GM12878 (cell line): Measurements from ENCODE around the gene CCDC127. TPM values are rescaled to one million over a fixed set of nuclear protein-coding genes. Genes with fewer than 3 reads are reported as not detected.
"Not testable (repeated sequence)": the region's sequence is repeated elsewhere in the genome, so short reads cannot be mapped to it uniquely, and the experiment has no call there.

Experiments used
- ATAC-seq: fragments of 200-7000 bp; cut with Tn5 transposase; 3 replicates; pipeline ENCODE4 v1.9.1; 2020; ENCODE audit warnings: mild to moderate bottlenecking, moderate library complexity
- BruUV-seq: library from RNA; stranded (reverse); fragments of 400-500 nt; replicated peaks from 2 replicates; lab custom pipeline; 2021; lab: Mats Ljungman, UMichigan
- CTCF ChIA-PET: fragments of 300-600 bp; sonication (Branson Sonifier 250); formaldehyde crosslinking; extraction: SDS; loops from one replicate; lab custom pipeline; 2021; ENCODE audit warnings: inconsistent platforms; lab: Yijun Ruan, JAX
- POLR2A ChIA-PET: fragments of 350-600 bp; formaldehyde crosslinking; extraction: SDS; loops from one replicate; lab custom pipeline; 2021; ENCODE audit warnings: inconsistent platforms; lab: Charles Lee
- RAD21 ChIA-PET: fragments of 300-600 bp; sonication (Branson Sonifier 250); formaldehyde crosslinking; loops from one replicate; lab custom pipeline; 2023; ENCODE audit warnings: antibody characterized with exemption; ENCODE audit not compliant: unreplicated experiment; lab: Charles Lee
- SMC1A ChIA-PET: fragments of 300-600 bp; sonication (Branson Sonifier 250); formaldehyde crosslinking; loops from one replicate; lab custom pipeline; 2023; ENCODE audit not compliant: unreplicated experiment, uncharacterized antibody; lab: Charles Lee
- DNase-seq: peaks from one replicate; pipeline ENCODE4 v3.0.0-alpha.2; 2011; ENCODE audit warnings: low read depth, low spot score
- FAIRE-seq: peaks from 3 replicates; lab custom pipeline; 2011; peaks lifted over from hg19 to GRCh38; lab: Jason Lieb, UNC
- H2AFZ ChIP-seq: 2 replicates; pipeline ENCODE4 v1.6.0; 2011; ENCODE audit warnings: low read depth, low read length, control low read depth; ENCODE audit not compliant: control insufficient read depth
- H3K27ac ChIP-seq: 2 replicates; pipeline ENCODE4 v1.5.1; 2011; ENCODE audit warnings: control low read depth; ENCODE audit not compliant: control insufficient read depth, insufficient read depth
- H3K27me3 ChIP-seq, 2 experiments: replicated peaks in 1 of 2; 2 replicates each; pipeline versions ENCODE4 v1.6.0 to v1.6.1; 2011; ENCODE audit warnings: low read length in 1 of 2; ENCODE audit not compliant: control insufficient read depth in 2 of 2, insufficient read depth in 2 of 2
- H3K36me3 ChIP-seq, 2 experiments: 2 replicates each; pipeline ENCODE4 v1.5.1; 2011; ENCODE audit warnings: low read length in 1 of 2; ENCODE audit not compliant: control insufficient read depth in 2 of 2, insufficient read depth in 2 of 2
- H3K4me1 ChIP-seq: 2 replicates; pipeline ENCODE4 v1.6.1; 2011; ENCODE audit warnings: mild to moderate bottlenecking, low read length, moderate library complexity, mixed read lengths; ENCODE audit not compliant: control insufficient read depth, insufficient read depth
- H3K4me2 ChIP-seq: 2 replicates; pipeline ENCODE4 v1.6.0; 2011; ENCODE audit warnings: control low read depth; ENCODE audit not compliant: control insufficient read depth, insufficient read depth
- H3K4me3 ChIP-seq: fragments of 200-600 bp; sonication (generic); 2 replicates; pipeline ENCODE4 v1.5.1; 2016
- H3K79me2 ChIP-seq: 2 replicates; pipeline ENCODE4 v1.6.0; 2011; ENCODE audit warnings: low read length; ENCODE audit not compliant: control insufficient read depth, insufficient read depth
- H3K9ac ChIP-seq: 2 replicates; pipeline ENCODE4 v1.8.0; 2011; ENCODE audit warnings: low read length, control low read depth, mixed read lengths; ENCODE audit not compliant: control insufficient read depth, insufficient read depth
- H3K9me3 ChIP-seq: replicated peaks from 3 replicates; pipeline ENCODE4 v1.5.1; 2011; ENCODE audit warnings: mild to moderate bottlenecking, low read length; ENCODE audit not compliant: control insufficient read depth, insufficient read depth
- H4K20me1 ChIP-seq: 2 replicates; pipeline ENCODE4 v1.6.0; 2011; ENCODE audit not compliant: control insufficient read depth, insufficient read depth
- EGR1 ChIP-seq, 2 experiments: IDR thresholded peaks; 1 replicate in 1 of 2; 2 replicates in 1 of 2; pipeline ENCODE4 v1.6.1; 2011 to 2012; ENCODE audit warnings: low read depth in 2 of 2, low read length in 2 of 2, borderline replicate concordance in 1 of 2, mild to moderate bottlenecking in 1 of 2, moderate library complexity in 1 of 2
- SP1 ChIP-seq: IDR thresholded peaks from one replicate; pipeline ENCODE4 v1.6.1; 2011; ENCODE audit warnings: low read depth, low read length
- WGBS: methylation state at CpG from one replicate; pipeline ENCODE4 v1.1.6; 2016; ENCODE audit warnings: low lambda C conversion rate; ENCODE audit not compliant: insufficient replicate concordance, insufficient coverage; ENCODE audit errors: missing lambda C conversion rate; 5-methylcytosine and 5-hydroxymethylcytosine counted together
- in situ Hi-C: fragments of 300-500 bp; cut with MboI; formaldehyde crosslinking; loops from 9 replicates; pipeline ENCODE4 v1.14.3; 2018; ENCODE audit warnings: mixed read lengths
- intact Hi-C: fragments of 100-400 bp; cut with micrococcal nuclease; formaldehyde crosslinking; loops from one replicate; pipeline ENCODE4 v1.14.2; 2022; ENCODE audit not compliant: unreplicated experiment
- polyA plus RNA-seq, 11 experiments: library from polyadenylated mRNA; depleted of rRNA in 4 of 11; unstranded in 6 of 11; stranded (reverse) in 5 of 11; fragments of >200 nt; fragmentation: Nextera tagmentation in 4 of 11; fragmentation: Illumina TruSeq in 1 of 11; extraction: Ambion mirVana in 4 of 11; extraction: Trizol in 1 of 11; gene quantifications; 1 replicate in 1 of 11; 2 replicates in 10 of 11; pipeline versions ENCODE4 v1.2.1 to v1.2.3, GENCODE V29; 2011 to 2016; ENCODE audit warnings: inconsistent platforms in 2 of 11, missing spikeins in 2 of 11, low read depth in 1 of 11
- total RNA-seq, 4 experiments: library from RNA; depleted of rRNA in 3 of 4; stranded (reverse); fragments of >200 nt in 3 of 4; fragmentation: Illumina TruSeq in 1 of 4; extraction: Trizol in 1 of 4; gene quantifications; 2 replicates each; pipeline versions ENCODE4 v1.2.1 to v1.2.3, GENCODE V29; 2013 to 2021
- TF ChIP-seq, protein P1 (sequence below): IDR thresholded peaks from 2 replicates; pipeline ENCODE4 v1.6.1; 2012; ENCODE audit warnings: low read length, inconsistent platforms

The CCDC127 gene
- total and polyA plus RNA-seq, 10 of the 15 experiments (the other 5 are each of a cell fraction or from before 2014, with no cell fraction given): 1.9 to 6.9 (median 2.9) TPM

DNA sequence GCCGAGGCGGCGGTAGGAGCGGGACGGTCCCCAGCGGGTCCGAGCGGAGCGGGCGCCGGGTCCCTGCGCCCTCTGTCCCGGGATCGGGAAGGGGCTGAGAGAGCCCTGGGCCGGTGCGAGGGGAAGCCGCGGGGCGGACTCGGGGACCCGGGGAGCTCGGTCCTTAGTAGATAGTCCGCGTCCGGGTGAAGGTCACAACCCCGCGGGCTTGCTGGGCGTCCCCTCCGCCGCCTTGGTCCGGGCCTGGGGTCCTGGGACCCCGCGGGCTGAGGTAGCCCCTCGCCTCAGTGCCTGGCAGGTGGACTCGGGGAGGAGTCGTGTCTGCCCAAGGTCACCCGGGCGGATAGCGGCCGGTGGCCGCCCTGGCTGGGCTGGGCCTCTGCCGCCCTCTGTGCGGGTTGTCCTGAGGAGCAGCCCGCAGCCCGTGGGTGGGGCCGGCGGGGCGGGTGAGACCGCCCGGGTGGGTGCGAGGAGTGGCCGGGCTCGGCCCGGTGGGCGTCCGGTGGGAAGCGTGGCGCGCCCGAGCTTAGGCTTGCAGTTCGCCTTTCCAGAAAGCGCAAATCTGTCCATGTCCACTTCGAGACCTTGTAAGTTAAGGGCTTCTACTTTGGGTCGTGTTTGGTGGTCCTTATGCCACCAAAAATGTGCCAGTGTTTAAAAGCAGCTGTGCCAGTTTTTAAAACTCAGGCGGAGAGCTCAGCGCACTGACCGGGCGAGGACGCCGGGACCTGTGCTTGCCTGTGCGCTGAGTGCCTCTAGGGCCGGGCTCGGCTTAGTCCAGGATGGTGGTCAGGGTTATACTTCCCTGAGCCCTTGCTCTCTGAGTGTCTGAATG lies 721 bp upstream of the CCDC127 start (continued):
- TF ChIP-seq SP1 (no peak), EGR1 (IDR thresholded peaks at IDR 0.05; ENCODE audit: borderline replicate concordance in 1 of 2, low read depth in 2 of 2, low read length in 2 of 2) (peak in 1 of 2 experiments; percentile 17; a peak in 1 of 3 replicates)
- TF ChIP-seq, protein P1, sequence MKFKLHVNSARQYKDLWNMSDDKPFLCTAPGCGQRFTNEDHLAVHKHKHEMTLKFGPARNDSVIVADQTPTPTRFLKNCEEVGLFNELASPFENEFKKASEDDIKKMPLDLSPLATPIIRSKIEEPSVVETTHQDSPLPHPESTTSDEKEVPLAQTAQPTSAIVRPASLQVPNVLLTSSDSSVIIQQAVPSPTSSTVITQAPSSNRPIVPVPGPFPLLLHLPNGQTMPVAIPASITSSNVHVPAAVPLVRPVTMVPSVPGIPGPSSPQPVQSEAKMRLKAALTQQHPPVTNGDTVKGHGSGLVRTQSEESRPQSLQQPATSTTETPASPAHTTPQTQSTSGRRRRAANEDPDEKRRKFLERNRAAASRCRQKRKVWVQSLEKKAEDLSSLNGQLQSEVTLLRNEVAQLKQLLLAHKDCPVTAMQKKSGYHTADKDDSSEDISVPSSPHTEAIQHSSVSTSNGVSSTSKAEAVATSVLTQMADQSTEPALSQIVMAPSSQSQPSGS: no peak

DNA sequence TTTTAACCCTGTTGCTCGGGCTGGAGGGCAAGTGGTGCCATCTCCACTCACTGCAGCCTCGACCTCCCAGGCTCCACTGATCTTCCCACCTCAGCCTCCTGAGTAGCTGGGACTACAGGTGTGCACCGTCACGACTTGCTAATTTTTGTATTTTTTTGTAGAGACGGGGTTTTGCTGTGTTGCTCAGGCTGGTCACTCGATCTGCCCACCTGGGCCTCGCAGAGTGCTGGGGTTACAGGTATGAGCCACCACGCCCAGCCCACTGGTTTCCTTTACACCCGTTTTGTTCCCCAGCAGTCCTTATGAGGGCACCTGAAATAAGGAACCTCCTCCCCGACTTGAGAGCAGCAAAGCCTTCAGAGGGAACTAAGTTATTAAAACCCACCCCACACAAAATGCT lies 1.9 kb downstream of the CCDC127 start:
- H2AFZ ChIP-seq, H3K9ac ChIP-seq, in situ Hi-C loops, CTCF ChIA-PET, H3K4me1 ChIP-seq, FAIRE-seq, H3K4me3 ChIP-seq, ATAC-seq, H3K27me3 ChIP-seq, H3K4me2 ChIP-seq, H3K36me3 ChIP-seq, SMC1A ChIA-PET, H3K27ac ChIP-seq, BruUV-seq, RAD21 ChIA-PET, intact Hi-C loops, H3K9me3 ChIP-seq, DNase-seq, H4K20me1 ChIP-seq: not testable (repeated sequence)
- POLR2A ChIA-PET: interaction anchor here (0.7 kb wide), 1 partner anchor 17 kb away, joined by 3 read pairs; no protein-coding TSS in a partner anchor
- 71% methylated on average over 8 of the region's 10 CpGs for WGBS
- peaks cover 37% of the 10 kb centered on the region for H3K79me2 ChIP-seq

DNA sequence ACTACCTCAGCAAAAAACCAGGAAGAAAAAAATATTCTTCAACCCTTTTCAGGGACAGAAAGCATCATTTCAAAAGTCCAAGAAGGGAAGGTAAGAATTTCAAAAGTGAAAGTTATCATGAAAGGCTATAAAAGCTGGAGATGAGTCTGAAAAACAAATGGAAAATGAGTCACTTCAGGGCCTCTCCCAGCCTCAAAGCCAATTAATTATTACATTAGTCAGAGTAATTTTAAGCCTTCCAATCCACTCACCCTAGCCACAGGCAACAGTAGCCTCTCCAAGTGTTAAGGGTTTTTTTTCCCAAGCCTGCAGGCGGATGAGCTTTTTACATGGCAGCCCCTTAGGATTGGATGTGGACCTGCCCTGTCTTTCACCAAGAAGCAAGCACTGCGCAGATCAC lies 2.7 kb downstream of the CCDC127 start:
- H3K27ac ChIP-seq, RAD21 ChIA-PET, BruUV-seq, H3K9me3 ChIP-seq, CTCF ChIA-PET, H3K4me3 ChIP-seq, DNase-seq, H3K27me3 ChIP-seq, intact Hi-C loops, H3K9ac ChIP-seq, H2AFZ ChIP-seq, POLR2A ChIA-PET, FAIRE-seq, H3K4me1 ChIP-seq, H4K20me1 ChIP-seq, SMC1A ChIA-PET, H3K36me3 ChIP-seq, in situ Hi-C loops: not testable (repeated sequence)
- H3K4me2 ChIP-seq: 0 out of 2 replicates have a peak overlapping the region, but pooled peaks have one; percentile 9
- WGBS: 97% methylated on average over 2 of the region's 2 CpGs
- ATAC-seq: 0 out of 3 replicates have a peak, but pooled peaks have one; percentile 0
- peaks cover 32% of the 10 kb centered on the region for H3K79me2 ChIP-seq
